HEK293T (cell line): ENCODE data around the gene GDPGP1.
"Not testable (repeated sequence)": the region's sequence is repeated elsewhere in the genome, so short reads cannot be mapped to it uniquely, and the experiment has no call there.

Experiments used
- CTCF ChIA-PET: fragments of 350-600 bp; formaldehyde crosslinking; extraction: SDS; loops from one replicate; lab custom pipeline; 2021; ENCODE audit warnings: antibody characterized with exemption, inconsistent platforms; lab: Yijun Ruan, JAX
- POLR2A ChIA-PET: fragments of 350-600 bp; formaldehyde crosslinking; extraction: SDS; loops from one replicate; lab custom pipeline; 2020; ENCODE audit warnings: antibody characterized with exemption, inconsistent platforms; lab: Yijun Ruan, JAX
- DNase-seq: peaks from one replicate; pipeline ENCODE4 v3.0.0; 2012; ENCODE audit warnings: mixed read lengths; ENCODE audit errors: extremely low spot score
- ARNT ChIP-seq: fragments of 450-650 bp; IDR thresholded peaks from 2 replicates; pipeline ENCODE4 v1.6.1; 2017; ENCODE audit warnings: mild to moderate bottlenecking
- BHLHE40 ChIP-seq: fragments of 450-650 bp; IDR thresholded peaks from 2 replicates; pipeline ENCODE4 v1.6.1; 2016; ENCODE audit warnings: mild to moderate bottlenecking, moderate library complexity, borderline replicate concordance
- CTBP1 ChIP-seq: fragments of 450-650 bp; IDR thresholded peaks from 2 replicates; pipeline ENCODE4 v1.6.1; 2016; ENCODE audit warnings: borderline replicate concordance
- ELF4 ChIP-seq: fragments of 450-650 bp; IDR thresholded peaks from 2 replicates; pipeline ENCODE4 v1.6.1; 2017; ENCODE audit warnings: antibody characterized with exemption
- FOXA1 ChIP-seq: fragments of 450-650 bp; IDR thresholded peaks from 2 replicates; pipeline ENCODE4 v1.6.1; 2016; ENCODE audit warnings: mild to moderate bottlenecking
- FOXK2 ChIP-seq: fragments of 450-650 bp; IDR thresholded peaks from 2 replicates; pipeline ENCODE4 v1.6.1; 2016; ENCODE audit warnings: mild to moderate bottlenecking
- FOXM1 ChIP-seq: fragments of 450-650 bp; IDR thresholded peaks from 2 replicates; pipeline ENCODE4 v1.6.1; 2017; ENCODE audit warnings: mild to moderate bottlenecking, borderline replicate concordance
- HDGF ChIP-seq: fragments of 450-650 bp; IDR thresholded peaks from 2 replicates; pipeline ENCODE4 v1.6.1; 2017; ENCODE audit warnings: antibody characterized with exemption, borderline replicate concordance
- L3MBTL2 ChIP-seq: fragments of 450-650 bp; conservative IDR thresholded peaks from 2 replicates; pipeline ENCODE4 v1.6.1; 2016; ENCODE audit warnings: mild to moderate bottlenecking
- LEF1 ChIP-seq: fragments of 450-650 bp; IDR thresholded peaks from 2 replicates; pipeline ENCODE4 v1.6.1; 2017; ENCODE audit warnings: mild to moderate bottlenecking, borderline replicate concordance
- NFRKB ChIP-seq: fragments of 450-650 bp; IDR thresholded peaks from 2 replicates; pipeline ENCODE4 v1.6.1; 2016; ENCODE audit warnings: mild to moderate bottlenecking, moderate library complexity
- PKNOX1 ChIP-seq: fragments of 450-650 bp; IDR thresholded peaks from 2 replicates; pipeline ENCODE4 v1.6.1; 2016
- SP1 ChIP-seq: fragments of 450-650 bp; IDR thresholded peaks from 2 replicates; pipeline ENCODE4 v1.6.1; 2017
- SUZ12 ChIP-seq: fragments of 450-650 bp; IDR thresholded peaks from 2 replicates; pipeline ENCODE4 v1.6.1; 2016; ENCODE audit warnings: mild to moderate bottlenecking
- TARDBP ChIP-seq: fragments of 450-650 bp; IDR thresholded peaks from 2 replicates; pipeline ENCODE4 v1.6.1; 2016
- ZNF384 ChIP-seq: fragments of 450-650 bp; IDR thresholded peaks from 2 replicates; pipeline ENCODE4 v1.6.1; 2016

Gene GDPGP1

GRCh38 chr15:90249203-90249863 lies 15.3 kb downstream of the GDPGP1 start, which contains the start of gene TTLL13:
TTLL13 (plus strand) TSS chr15:90249556; CDS start chr15:90250631, 1,075 bp downstream.
- peak; percentile 84 for TF ChIP-seq L3MBTL2
- TF ChIP-seq ZNF384: peak; percentile 83; the same call in 1 of the 2 replicates
- no peak for TF ChIP-seq SUZ12
- ChIA-PET CTCF (interaction anchor here (0.5 to 1.6 kb wide), 9 partner anchors 16 to 366 kb away, joined by 3 to 6 read pairs (median 4); partner anchors contain the start of genes CIB1 and NGRN), POLR2A (interaction anchor here (0.5 to 4.4 kb wide), 15 partner anchors 9 to 277 kb away, joined by 3 to 37 read pairs (median 4); partner anchors contain the start of genes CIB1, GDPGP1, IQGAP1 and NGRN)
- DNase-seq: peak; percentile 96

GRCh38 chr15:90257776-90258175 lies 23.8 kb downstream of the GDPGP1 start:
- DNase-seq: no peak
- ChIA-PET POLR2A (no interaction called here), CTCF (no interaction called here)
- no peak for TF ChIP-seq CTBP1
- TF ChIP-seq HDGF: no peak
- no peak for TF ChIP-seq BHLHE40
- no peak for TF ChIP-seq TARDBP
- TF ChIP-seq FOXK2: no peak
- TF ChIP-seq SUZ12: no peak
- no peak for TF ChIP-seq ZNF384
- TF ChIP-seq NFRKB: no peak
- no peak for TF ChIP-seq ARNT
- TF ChIP-seq SP1: no peak

- DNase-seq: no peak
- TF ChIP-seq ZNF384 (no peak), LEF1 (no peak), NFRKB (no peak), PKNOX1 (no peak), ELF4 (no peak), FOXM1 (no peak), ARNT (no peak), SP1 (no peak), SUZ12 (no peak), CTBP1 (no peak)
- CTCF ChIA-PET: no interaction called here
- POLR2A ChIA-PET: interaction anchor here (1.7 kb wide), 1 partner anchor 10 kb away, joined by 4 read pairs; the partner anchor contains the start of gene TTLL13
These were observed 25.5 kb downstream of the GDPGP1 start for GRCh38 chr15:90259524-90259923.

GRCh38 chr15:90260731-90261130 lies 26.7 kb downstream of the GDPGP1 start:
- not testable (repeated sequence) for DNase-seq
- ChIA-PET POLR2A (interaction anchor here (1.7 kb wide), 1 partner anchor 11 kb away, joined by 4 read pairs; the partner anchor contains the start of gene TTLL13), CTCF (interaction anchor here (0.7 kb wide), 1 partner anchor 10 kb away, joined by 4 read pairs; no protein-coding TSS in a partner anchor)

GRCh38 chr15:90261811-90262210 lies 27.8 kb downstream of the GDPGP1 start:
- DNase-seq: no peak
- CTCF ChIA-PET: interaction anchor here (0.7 to 1.6 kb wide), 2 partner anchors 41 to 418 kb away, joined by 3 to 7 read pairs; no protein-coding TSS in a partner anchor
- POLR2A ChIA-PET: interaction anchor here (1.9 to 3.3 kb wide), 3 partner anchors 10 to 28 kb away, joined by 6 to 18 read pairs (median 11); partner anchors contain the start of genes CIB1, GDPGP1 and TTLL13
- no peak for TF ChIP-seq FOXA1
- no peak for TF ChIP-seq FOXK2
- TF ChIP-seq ELF4: no peak
- no peak for TF ChIP-seq LEF1
- TF ChIP-seq L3MBTL2: no peak
- no peak for TF ChIP-seq PKNOX1
- TF ChIP-seq CTBP1: no peak
- no peak for TF ChIP-seq NFRKB
- no peak for TF ChIP-seq FOXM1
- TF ChIP-seq ZNF384: no peak
- TF ChIP-seq SP1: no peak
- TF ChIP-seq HDGF: no peak
- no peak for TF ChIP-seq ARNT
- TF ChIP-seq TARDBP: no peak
- no peak for TF ChIP-seq BHLHE40
- TF ChIP-seq SUZ12: no peak

GRCh38 chr15:90262426-90262825 lies 28.4 kb downstream of the GDPGP1 start:
- no peak for DNase-seq
- TF ChIP-seq CTBP1 (no peak), LEF1 (no peak), ELF4 (no peak), L3MBTL2 (no peak), SP1 (no peak), FOXK2 (no peak), NFRKB (no peak), TARDBP (no peak), SUZ12 (no peak), FOXM1 (no peak), PKNOX1 (no peak), ZNF384 (no peak)
- ChIA-PET POLR2A (interaction anchor here (1.9 to 3.3 kb wide), 3 partner anchors 10 to 29 kb away, joined by 6 to 18 read pairs (median 11); partner anchors contain the start of genes CIB1, GDPGP1 and TTLL13), CTCF (interaction anchor here (0.7 to 1.6 kb wide), 2 partner anchors 41 to 418 kb away, joined by 3 to 7 read pairs; no protein-coding TSS in a partner anchor)
